Sigmoid colon (tissue), 4 donors: ENCODE data around the gene ACSL6.
"Not testable (repeated sequence)": the region's sequence is repeated elsewhere in the genome, so short reads cannot be mapped to it uniquely, and the experiment has no call there.

ENCODE experiments used
- EP300 ChIP-seq, 4 donors: sonication (generic); formaldehyde crosslinking; IDR thresholded peaks; one replicate each; pipeline ENCODE4 v1.6.1; 2017; ENCODE audit warnings: antibody characterized with exemption in 4 of 4
- POLR2A ChIP-seq, 2 donors: fragments of 450-650 bp; IDR thresholded peaks; one replicate each; pipeline ENCODE4 v1.6.1; 2016; ENCODE audit warnings: antibody characterized with exemption in 2 of 2, mild to moderate bottlenecking in 2 of 2, moderate library complexity in 2 of 2
- POLR2AphosphoS5 ChIP-seq, 4 donors: sonication (generic); formaldehyde crosslinking; IDR thresholded peaks; one replicate each; pipeline ENCODE4 v1.6.1; 2017; ENCODE audit warnings: antibody characterized with exemption in 4 of 4
- TF ChIP-seq, protein P1 (sequence below), 4 experiments: fragments of 450-650 bp in 3 of 4; fragments of 200-600 bp in 1 of 4; IDR thresholded peaks; one replicate each; pipeline ENCODE4 v1.5.1; 2016 to 2019; ENCODE audit warnings: antibody characterized with exemption in 4 of 4, mild to moderate bottlenecking in 3 of 4, moderate library complexity in 2 of 4

DNA sequence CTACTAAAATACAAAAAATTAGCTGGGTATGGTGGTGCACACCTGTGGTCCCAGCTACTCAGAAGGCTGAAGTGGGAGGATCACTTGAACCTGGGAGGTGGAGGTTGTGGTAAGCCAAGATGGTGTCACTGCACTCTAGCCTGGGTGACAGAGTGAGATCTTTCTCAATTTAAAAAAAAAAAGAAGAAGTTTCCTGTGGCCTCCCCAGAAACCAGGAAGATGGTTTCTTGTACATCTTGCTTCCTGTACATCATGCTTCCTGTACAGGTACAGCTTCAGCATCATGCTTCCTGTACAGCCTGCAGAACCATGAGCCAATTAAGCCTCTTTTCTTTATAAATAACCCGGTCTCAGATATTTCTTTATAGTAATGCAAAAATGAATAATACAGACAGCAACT, 109.2 kb downstream of the ACSL6 start:
- TF ChIP-seq, protein P1, sequence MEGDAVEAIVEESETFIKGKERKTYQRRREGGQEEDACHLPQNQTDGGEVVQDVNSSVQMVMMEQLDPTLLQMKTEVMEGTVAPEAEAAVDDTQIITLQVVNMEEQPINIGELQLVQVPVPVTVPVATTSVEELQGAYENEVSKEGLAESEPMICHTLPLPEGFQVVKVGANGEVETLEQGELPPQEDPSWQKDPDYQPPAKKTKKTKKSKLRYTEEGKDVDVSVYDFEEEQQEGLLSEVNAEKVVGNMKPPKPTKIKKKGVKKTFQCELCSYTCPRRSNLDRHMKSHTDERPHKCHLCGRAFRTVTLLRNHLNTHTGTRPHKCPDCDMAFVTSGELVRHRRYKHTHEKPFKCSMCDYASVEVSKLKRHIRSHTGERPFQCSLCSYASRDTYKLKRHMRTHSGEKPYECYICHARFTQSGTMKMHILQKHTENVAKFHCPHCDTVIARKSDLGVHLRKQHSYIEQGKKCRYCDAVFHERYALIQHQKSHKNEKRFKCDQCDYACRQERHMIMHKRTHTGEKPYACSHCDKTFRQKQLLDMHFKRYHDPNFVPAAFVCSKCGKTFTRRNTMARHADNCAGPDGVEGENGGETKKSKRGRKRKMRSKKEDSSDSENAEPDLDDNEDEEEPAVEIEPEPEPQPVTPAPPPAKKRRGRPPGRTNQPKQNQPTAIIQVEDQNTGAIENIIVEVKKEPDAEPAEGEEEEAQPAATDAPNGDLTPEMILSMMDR (IDR thresholded peaks at IDR 0.05): not testable (repeated sequence)
- TF ChIP-seq POLR2A, POLR2AphosphoS5, EP300 (IDR thresholded peaks at IDR 0.05): not testable (repeated sequence)
